HT1080 (cell line): Measurements from ENCODE around the gene OPTC. TPM values are rescaled to one million over a fixed set of nuclear protein-coding genes. Genes with fewer than 3 reads are reported as not detected.
A peak's percentile ranks its signal among the peaks of the same experiment; 100 is the strongest.

Experiments used
- DNase-seq: peaks from one replicate; pipeline ENCODE4 v3.0.0-alpha.2; 2015; ENCODE audit warnings: low read depth
- total RNA-seq: library from RNA; depleted of rRNA; stranded (reverse); fragments of >200 nt; shearing (Covaris generic); gene quantifications from 2 replicates; pipeline ENCODE4 v1.2.3, GENCODE V29; 2014

The OPTC gene
- total RNA-seq, 1 experiment from 2014 or later, result not detected

GRCh38 chr1:203491664-203492063 lies 2.3 kb upstream of the OPTC start:
- no peak for DNase-seq

- no peak for DNase-seq
Measured at GRCh38 chr1:203492082-203492747, 1.7 kb upstream of the OPTC start.

- no peak for DNase-seq
Measured at GRCh38 chr1:203492748-203493130, 1.2 kb upstream of the OPTC start.

GRCh38 chr1:203495845-203496244 lies 1.9 kb downstream of the OPTC start:
- no peak for DNase-seq

DNA sequence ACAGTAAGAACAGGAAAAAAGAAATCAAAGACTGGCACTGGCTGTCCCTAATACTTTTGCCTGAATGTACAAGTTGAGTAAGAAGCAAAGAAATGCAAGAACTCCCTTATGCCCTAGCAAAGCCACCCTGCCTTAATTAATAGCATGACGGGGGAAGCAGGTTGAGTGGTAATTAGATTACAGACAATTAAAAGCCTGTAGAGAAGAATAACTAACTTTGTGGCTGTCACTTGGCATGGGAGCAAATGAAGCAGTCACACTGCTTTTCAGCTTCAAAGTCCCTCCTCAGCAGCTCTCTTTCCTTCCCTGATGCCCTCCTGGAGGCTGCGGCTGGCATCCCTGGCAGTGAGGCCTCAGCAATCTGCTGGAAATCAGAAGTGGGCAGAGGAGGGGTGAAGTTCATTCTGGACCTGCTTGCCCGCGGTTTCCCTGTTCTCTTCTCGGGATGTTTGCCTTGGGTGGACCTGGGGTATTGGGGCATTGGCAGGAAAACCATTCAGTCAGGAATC lies 3.4 kb downstream of the OPTC start:
- no peak for DNase-seq

DNA sequence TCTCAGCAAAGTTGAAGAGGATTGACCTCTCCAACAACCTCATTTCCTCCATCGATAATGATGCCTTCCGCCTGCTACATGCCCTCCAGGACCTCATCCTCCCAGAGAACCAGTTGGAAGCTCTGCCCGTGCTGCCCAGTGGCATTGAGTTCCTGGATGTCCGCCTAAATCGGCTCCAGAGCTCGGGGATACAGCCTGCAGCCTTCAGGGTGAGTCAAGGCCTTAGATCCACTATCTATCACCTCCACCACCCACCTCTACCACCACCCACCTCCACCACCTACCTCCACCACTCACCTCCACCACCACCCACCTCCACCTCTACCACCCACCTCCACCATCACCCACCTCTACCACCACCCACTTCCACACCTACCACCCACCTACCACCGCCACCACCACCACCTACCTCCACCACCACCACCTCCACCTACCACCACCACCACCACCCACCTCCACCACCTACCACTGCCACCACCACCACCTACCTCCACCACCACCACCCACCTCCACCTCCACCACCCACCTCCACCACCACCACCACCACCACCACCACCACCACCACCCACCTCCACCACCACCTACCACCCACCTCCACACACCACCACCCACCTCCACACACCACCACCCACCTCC lies 5.8 kb downstream of the OPTC start:
- no peak for DNase-seq

DNA sequence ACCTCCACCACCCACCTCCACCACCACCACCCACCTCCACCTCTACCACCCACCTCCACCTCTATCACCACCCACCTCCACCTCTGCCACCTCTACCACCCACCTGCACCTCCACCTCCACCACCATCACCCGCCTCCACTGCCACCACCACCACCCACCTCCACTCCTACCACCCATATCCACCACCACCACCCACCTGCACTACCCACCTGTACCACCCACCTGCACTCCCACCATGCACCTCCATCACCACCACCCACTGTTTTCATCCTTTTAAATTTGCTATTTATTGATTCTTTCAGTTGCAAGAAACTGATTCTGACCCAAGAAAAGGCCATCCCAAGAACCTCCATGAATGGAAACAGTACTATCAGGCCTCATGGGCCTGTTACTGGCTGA lies 6.3 kb downstream of the OPTC start:
- no peak for DNase-seq

DNA sequence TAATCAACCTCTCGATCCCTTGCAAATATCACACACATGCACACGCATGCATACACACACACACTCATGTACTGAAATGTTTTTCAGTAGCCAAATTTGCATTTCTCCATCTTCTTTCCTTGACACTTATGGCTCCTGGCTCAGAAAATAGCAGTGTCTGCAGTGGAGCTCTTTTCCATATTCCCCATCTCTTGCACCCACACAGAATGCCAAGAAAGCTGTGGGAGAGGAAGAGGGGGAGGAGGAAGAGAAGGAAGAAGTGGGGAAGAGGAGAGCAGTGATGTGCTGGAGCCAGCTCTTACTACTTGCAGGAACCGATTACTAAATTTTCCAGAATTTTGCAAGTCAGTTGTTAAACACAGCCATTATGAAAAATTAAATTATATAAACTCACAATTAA lies 9.9 kb downstream of the OPTC start:
- no peak for DNase-seq

DNA sequence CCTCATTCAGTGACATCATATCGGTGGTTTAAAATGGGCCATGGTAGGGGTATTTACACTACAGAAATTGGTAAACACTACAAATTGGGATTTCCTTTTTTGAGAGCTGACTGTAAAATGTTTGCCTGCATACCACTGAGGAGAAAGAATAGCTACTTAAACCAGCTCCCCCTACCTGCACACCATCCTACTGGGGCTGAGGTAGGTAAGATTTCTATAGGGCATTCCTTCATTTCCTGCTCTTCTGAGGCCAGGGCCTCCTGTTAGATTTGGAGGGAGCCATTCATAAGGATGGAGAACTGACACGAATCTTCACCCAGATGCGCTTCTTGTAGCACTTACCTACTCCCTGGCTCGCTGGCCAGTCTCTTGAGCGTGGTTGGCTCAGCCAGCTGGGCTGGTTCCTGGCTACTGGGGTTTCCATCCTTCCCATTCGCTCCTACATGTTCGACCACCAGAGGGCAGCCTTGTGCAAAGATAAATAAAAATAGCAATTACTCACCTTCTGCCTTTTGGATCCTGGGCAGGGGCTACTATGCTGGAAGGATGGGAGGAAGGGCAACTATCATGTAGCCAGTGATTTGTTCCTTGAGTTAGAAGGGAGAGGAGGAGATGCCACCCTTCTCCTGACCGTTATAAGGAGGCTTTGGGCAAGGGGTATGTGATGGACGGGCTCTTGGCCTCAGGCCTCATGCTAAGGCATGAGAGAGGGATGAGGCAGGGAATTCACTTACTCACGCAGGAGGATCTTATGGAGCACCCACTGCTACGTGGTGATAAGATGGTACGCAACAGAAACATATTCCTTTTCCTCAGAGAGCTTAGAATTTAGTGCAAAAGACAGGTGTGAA lies 10.7 kb downstream of the OPTC start:
- peak; percentile 80 for DNase-seq

GRCh38 chr1:203505526-203506204 lies 11.7 kb downstream of the OPTC start:
- DNase-seq, result no peak

GRCh38 chr1:203506858-203507626 lies 13.1 kb downstream of the OPTC start:
- no peak for DNase-seq

GRCh38 chr1:203507759-203508158 lies 13.8 kb downstream of the OPTC start:
- DNase-seq, result no peak

GRCh38 chr1:203508463-203509073 lies 14.6 kb downstream of the OPTC start:
- no peak for DNase-seq

- no peak for DNase-seq
Measured at GRCh38 chr1:203509135-203509534, 15.2 kb downstream of the OPTC start.

GRCh38 chr1:203511513-203511912 lies 17.6 kb downstream of the OPTC start:
- no peak for DNase-seq

DNA sequence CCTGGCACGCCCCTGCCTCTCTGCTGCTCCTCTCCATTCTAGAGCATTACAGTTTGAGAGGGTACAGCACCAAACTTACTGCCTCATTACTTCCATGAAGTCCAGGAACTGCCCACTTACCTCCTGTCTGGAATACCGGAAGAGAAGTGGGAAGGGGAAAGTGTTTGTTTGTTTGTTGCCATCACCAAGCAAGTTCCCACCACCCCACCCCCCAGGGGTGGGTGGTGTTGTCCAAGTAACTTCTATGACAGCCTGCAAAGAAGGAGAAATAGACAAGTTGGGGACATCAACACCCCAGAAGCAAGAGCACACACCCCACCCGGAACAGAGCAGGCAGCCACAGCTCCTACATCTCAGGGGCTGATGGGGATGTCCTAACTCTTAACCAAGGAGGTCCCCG lies 18.0 kb downstream of the OPTC start:
- DNase-seq, result no peak

GRCh38 chr1:203512517-203512847 lies 18.5 kb downstream of the OPTC start:
- no peak for DNase-seq

DNA sequence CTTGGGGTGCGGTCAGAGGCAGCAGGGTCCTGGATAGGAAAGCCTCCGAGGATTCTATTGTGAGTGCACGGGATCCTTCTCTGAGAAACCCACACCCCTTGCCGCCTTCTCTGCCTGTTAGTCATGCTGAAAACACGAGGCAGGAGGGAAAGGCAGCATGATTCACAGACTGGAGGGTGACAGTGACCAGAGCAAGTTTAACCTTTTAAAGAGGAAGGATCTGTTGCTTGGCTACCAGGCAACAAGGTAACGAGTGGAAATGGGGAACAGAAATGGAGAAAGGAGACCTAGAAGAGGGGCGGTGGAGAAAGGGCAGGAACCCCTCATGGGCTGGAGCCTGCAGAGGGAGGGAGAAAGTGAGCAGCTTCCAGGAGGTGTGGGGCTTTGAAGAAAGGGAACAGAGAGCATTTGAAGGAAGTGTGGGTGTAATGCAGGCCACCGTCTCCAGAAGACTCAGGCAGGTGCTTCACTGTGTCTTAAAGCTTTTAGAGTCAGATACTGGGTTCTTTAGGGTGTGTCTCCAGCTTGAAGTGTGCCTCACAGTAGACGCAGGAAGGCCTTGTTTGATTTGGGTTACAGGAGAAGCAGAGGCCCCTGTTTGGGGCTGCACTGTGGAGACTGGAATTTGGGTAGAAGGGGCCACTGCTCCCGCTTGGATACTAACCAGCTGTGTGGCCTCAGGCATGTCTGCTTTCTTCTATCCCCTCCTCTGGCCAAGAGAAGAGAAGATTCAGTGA lies 19.1 kb downstream of the OPTC start:
- DNase-seq, result peak; percentile 96

- DNase-seq, result peak; percentile 16
Measured at GRCh38 chr1:203513585-203514031, 19.7 kb downstream of the OPTC start.

DNA sequence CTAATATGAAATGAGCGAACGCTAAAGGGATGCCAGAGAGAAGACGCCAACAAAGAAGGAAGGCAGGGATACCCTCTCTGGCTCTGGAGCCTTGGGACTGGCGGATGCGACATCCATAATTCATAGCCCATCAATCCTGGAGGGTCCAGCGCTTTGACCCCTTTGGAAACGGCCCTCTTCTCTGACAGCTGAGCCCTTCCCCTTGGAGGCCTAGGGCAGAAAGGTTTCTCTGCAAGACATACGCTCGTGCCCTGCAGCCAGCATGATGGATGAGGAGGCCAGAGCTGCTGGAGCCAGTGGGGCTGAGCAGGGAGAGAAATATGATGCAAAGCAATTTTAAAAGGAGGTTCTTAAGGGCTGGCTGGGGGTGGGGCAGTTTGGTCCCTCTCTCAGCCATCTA lies 22.2 kb downstream of the OPTC start:
- no peak for DNase-seq
